BJ (cell line): ENCODE results near the gene CELA2A. TPM values are rescaled to one million over a fixed set of nuclear protein-coding genes. Genes with fewer than 3 reads are reported as not detected.

Experiments used
- CTCF ChIA-PET: fragments of 350-600 bp; formaldehyde crosslinking; extraction: SDS; loops from one replicate; lab custom pipeline; 2021; ENCODE audit warnings: antibody characterized with exemption, inconsistent platforms; lab: Yijun Ruan, JAX
- POLR2A ChIA-PET: fragments of 300-600 bp; sonication (Branson Sonifier 250); formaldehyde crosslinking; extraction: SDS; loops from one replicate; lab custom pipeline; 2021; ENCODE audit warnings: antibody characterized with exemption; lab: Charles Lee
- DNase-seq: peaks from one replicate; pipeline ENCODE4 v3.0.0-alpha.2; 2011; ENCODE audit warnings: low read depth
- H3K27me3 ChIP-seq: 2 replicates; pipeline ENCODE4 v1.6.0; 2011; ENCODE audit warnings: low read length; ENCODE audit not compliant: control insufficient read depth, insufficient read depth
- H3K36me3 ChIP-seq: 2 replicates; pipeline ENCODE4 v1.5.1; 2011; ENCODE audit warnings: low read length; ENCODE audit not compliant: control insufficient read depth, insufficient read depth
- H3K4me3 ChIP-seq: 2 replicates; pipeline ENCODE4 v1.5.1; 2011; ENCODE audit warnings: low read depth, mild to moderate bottlenecking, control low read depth, low read length
- polyA plus RNA-seq: library from polyadenylated mRNA; depleted of rRNA; stranded (reverse); fragments of >200 nt; gene quantifications from 2 replicates; pipeline ENCODE4 v1.2.3, GENCODE V29; 2011
- TF ChIP-seq, protein P1 (sequence below): IDR thresholded peaks from 2 replicates; pipeline ENCODE4 v1.5.1; 2011; ENCODE audit warnings: low read depth, mild to moderate bottlenecking, control low read depth, inconsistent platforms, low read length, moderate library complexity; ENCODE audit not compliant: insufficient read depth

The CELA2A gene
- polyA plus RNA-seq, 1 experiment: not detected

DNA sequence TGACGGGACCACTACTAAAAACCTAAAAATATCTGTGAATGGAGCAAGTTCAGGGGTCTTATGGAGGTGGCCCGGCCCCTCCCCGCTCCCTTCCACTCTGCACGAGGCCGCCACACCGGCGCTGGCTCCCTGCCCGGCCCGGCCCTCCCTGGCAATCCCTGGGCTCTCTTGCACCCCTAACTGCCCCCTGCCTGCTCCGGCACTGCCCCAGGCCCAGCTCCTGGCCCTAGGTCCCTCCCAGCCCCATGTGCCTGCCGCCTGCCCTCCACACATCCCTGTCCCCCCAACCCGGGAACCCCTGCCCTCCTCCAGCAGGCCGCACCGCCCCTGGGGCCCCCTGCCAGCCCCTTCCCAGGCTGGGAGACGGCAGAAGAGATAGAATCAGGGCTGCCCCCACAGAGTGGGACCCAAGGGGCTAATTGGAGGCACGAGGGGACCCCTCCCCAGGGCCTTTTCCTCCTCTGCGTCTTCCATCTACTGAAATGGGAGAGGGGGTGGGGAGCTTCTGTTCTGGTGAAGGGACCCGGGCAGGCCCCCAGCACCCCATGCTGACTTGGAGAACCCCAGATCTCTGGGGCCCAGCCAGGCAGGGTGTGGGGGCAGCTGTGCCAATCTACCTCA lies 27.6 kb upstream of the CELA2A start:
- H3K36me3 ChIP-seq: peaks cover 5% of the 10 kb centered on the region
- H3K4me3 ChIP-seq: no peak overlapping the region
- no peak for DNase-seq
- ChIA-PET CTCF (interaction anchor here (1.0 to 13.1 kb wide), 6 partner anchors 23 to 276 kb away, joined by 3 to 242 read pairs (median 4); partner anchors contain the start of gene TMEM51), POLR2A (no interaction called here)
- TF ChIP-seq, protein P1, sequence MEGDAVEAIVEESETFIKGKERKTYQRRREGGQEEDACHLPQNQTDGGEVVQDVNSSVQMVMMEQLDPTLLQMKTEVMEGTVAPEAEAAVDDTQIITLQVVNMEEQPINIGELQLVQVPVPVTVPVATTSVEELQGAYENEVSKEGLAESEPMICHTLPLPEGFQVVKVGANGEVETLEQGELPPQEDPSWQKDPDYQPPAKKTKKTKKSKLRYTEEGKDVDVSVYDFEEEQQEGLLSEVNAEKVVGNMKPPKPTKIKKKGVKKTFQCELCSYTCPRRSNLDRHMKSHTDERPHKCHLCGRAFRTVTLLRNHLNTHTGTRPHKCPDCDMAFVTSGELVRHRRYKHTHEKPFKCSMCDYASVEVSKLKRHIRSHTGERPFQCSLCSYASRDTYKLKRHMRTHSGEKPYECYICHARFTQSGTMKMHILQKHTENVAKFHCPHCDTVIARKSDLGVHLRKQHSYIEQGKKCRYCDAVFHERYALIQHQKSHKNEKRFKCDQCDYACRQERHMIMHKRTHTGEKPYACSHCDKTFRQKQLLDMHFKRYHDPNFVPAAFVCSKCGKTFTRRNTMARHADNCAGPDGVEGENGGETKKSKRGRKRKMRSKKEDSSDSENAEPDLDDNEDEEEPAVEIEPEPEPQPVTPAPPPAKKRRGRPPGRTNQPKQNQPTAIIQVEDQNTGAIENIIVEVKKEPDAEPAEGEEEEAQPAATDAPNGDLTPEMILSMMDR: no peak
- no peaks in the 10 kb centered on the region for H3K27me3 ChIP-seq

DNA sequence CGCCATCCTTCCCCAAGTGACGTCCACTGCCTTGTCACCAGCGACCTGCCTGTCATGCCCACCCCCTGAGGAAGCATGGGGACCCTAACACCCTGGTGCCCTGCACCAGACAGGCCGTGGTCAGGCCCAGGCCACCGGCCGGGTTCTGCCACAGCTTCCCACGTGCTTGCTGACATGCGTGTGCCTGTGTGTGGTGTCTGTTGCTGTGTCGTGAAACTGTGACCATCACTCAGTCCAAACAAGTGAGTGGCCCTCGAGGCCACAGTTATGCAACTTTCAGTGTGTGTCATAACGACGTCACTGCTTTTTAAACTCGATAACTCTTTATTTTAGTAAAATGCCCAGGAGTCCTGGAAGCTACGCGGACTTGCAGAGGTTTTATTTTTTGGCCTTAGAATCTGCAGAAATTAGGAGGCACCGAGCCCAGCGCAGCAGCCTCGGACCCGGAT lies 26.8 kb upstream of the CELA2A start:
- peaks cover 4% of the 10 kb centered on the region for H3K36me3 ChIP-seq
- CTCF ChIA-PET: interaction anchor here (0.6 to 13.1 kb wide), 9 partner anchors 9 to 124 kb away, joined by 3 to 242 read pairs (median 16); no protein-coding TSS in a partner anchor
- POLR2A ChIA-PET: no interaction called here
- TF ChIP-seq, protein P1: no peak
- no peaks in the 10 kb centered on the region for H3K27me3 ChIP-seq
- no peak for DNase-seq
- H3K4me3 ChIP-seq: no peak overlapping the region

DNA sequence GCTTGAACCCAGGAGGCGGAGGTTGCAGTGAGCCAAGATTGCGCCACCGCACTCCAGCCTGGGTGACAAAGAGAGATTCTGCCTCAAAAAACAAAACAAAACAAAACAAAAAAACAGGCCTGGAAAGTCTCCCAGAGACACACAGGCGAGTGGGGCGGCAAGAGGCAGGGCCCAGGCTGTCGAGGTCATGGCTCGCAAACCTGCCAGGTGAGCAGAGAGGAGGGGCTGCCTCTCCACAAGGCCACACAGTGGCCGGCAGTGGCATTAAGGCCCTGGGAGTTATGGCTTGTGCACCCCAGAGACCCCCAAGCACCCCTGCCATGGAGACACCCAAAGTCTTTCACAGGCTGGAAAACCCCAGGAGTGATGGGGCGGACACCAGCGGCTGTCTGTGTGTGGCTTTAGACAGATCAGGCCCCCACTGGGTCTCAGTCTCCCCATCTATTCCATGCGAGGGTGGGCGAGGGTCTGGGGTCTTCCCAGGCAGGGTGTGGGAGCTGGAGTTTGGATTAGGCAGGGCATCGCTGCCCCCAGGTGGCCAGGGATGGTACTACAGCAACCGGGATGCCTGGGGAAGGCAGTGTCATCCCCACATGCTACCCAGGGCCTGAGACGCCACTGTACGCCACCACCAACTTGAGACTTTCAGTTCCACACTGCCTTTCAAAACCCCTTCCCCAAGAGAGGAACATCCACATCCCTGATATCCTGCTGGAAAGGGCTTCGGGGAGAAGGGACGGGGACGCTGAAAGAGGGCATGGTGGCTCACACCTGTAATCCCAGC lies 25.6 kb upstream of the CELA2A start:
- Histone ChIP-seq H3K36me3 (peaks cover 4% of the 10 kb centered on the region), H3K27me3 (no peaks in the 10 kb centered on the region), H3K4me3 (no peak overlapping the region)
- TF ChIP-seq, protein P1: peak; percentile 95
- no peak for DNase-seq
- POLR2A ChIA-PET: interaction anchor here (0.6 kb wide), 1 partner anchor 739 kb away, joined by 3 read pairs; no protein-coding TSS in a partner anchor
- CTCF ChIA-PET: interaction anchor here (0.6 to 13.1 kb wide), 27 partner anchors 10 to 304 kb away, joined by 3 to 242 read pairs (median 4); partner anchors contain the start of gene TMEM51

DNA sequence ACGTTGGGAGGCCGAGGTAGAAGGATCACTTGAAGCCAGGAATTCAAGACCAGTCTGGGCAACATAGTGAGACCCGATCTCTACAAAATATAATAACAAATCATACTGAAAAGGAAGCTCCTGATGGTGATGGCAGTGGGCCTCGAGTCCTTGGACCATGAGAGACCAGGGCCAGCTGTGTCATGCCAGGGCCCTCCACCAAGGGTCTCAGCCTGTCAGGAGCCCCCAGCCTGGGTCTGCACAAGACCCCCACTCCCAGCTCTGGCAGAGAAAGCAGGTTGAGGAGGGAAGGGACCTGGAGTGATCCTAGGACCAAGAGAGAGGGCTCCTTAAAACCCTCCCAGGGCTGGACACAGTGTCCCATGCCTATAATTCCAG lies 25.0 kb upstream of the CELA2A start:
- Histone ChIP-seq H3K27me3 (no peaks in the 10 kb centered on the region), H3K36me3 (peaks cover 4% of the 10 kb centered on the region), H3K4me3 (no peak overlapping the region)
- DNase-seq: no peak
- POLR2A ChIA-PET: no interaction called here
- TF ChIP-seq, protein P1: no peak
- CTCF ChIA-PET: interaction anchor here (0.6 to 13.1 kb wide), 25 partner anchors 10 to 304 kb away, joined by 3 to 242 read pairs (median 5); partner anchors contain the start of gene TMEM51

DNA sequence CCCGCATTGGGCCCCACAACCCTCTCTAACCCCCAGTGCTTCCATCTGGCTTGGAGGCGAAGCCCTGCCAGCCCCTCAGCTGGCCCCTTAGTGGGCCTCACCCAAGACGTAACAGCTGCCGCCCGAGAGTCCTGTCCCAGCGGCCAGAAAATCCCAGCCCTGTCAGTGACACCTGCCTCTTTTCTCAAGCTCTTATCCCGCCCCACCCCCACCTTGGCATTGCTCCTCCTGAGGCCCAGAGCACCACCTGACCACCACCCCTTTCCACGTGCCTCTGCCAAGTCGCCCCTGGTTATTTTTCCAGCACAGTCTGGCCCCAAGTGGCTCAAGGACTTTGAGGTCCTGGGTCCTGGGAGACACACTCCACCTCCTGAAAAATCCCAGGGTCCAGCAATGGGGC lies 24.2 kb upstream of the CELA2A start:
- POLR2A ChIA-PET: no interaction called here

More for the DNA sequence above, 24.2 kb upstream of the CELA2A start:
- TF ChIP-seq, protein P1: no peak
- Histone ChIP-seq H3K27me3 (no peaks in the 10 kb centered on the region), H3K4me3 (no peak overlapping the region), H3K36me3 (peaks cover 2% of the 10 kb centered on the region)
- CTCF ChIA-PET: interaction anchor here (0.7 to 13.1 kb wide), 15 partner anchors 9 to 305 kb away, joined by 3 to 242 read pairs (median 13); partner anchors contain the start of gene TMEM51
- no peak for DNase-seq
